PC-3 (cell line): Measurements from ENCODE around the gene SAP30BP. TPM values are rescaled to one million over a fixed set of nuclear protein-coding genes. Genes with fewer than 3 reads are reported as not detected.

ENCODE experiments used
- ATAC-seq: fragments of 200-7000 bp; cut with Tn5 transposase; 2 replicates; pipeline ENCODE4 v1.9.1; 2020; ENCODE audit warnings: mild to moderate bottlenecking, moderate library complexity
- BruUV-seq: library from RNA; stranded (reverse); fragments of 400-500 nt; replicated peaks from 2 replicates; lab custom pipeline; 2021; lab: Mats Ljungman, UMichigan
- CTCF ChIA-PET: fragments of 300-600 bp; sonication (Branson Sonifier 250); formaldehyde crosslinking; loops from one replicate; lab custom pipeline; 2022; ENCODE audit warnings: antibody characterized with exemption; lab: Charles Lee
- POLR2A ChIA-PET: fragments of 300-600 bp; sonication (Branson Sonifier 250); formaldehyde crosslinking; loops from one replicate; lab custom pipeline; 2022; ENCODE audit warnings: antibody characterized with exemption; ENCODE audit not compliant: unreplicated experiment; lab: Charles Lee
- DNase-seq: peaks from one replicate; pipeline ENCODE4 v3.0.0-alpha.2; 2015
- H2AFZ ChIP-seq: fragments of 300-600 bp; sonication (generic); 2 replicates; pipeline ENCODE4 v1.6.0; 2016; ENCODE audit warnings: antibody characterized with exemption, low read length
- H3F3A ChIP-seq: fragments of 300-600 bp; sonication (generic); one replicate; pipeline ENCODE4 v1.6.0; 2017; ENCODE audit warnings: antibody characterized with exemption, low read length, control low read depth, mild to moderate bottlenecking; ENCODE audit not compliant: unreplicated experiment
- H3K27ac ChIP-seq: fragments of 300-600 bp; sonication (generic); 2 replicates; pipeline ENCODE4 v1.5.1; 2016; ENCODE audit warnings: mild to moderate bottlenecking, low read length
- H3K27me3 ChIP-seq: fragments of 300-600 bp; sonication (generic); 2 replicates; pipeline ENCODE4 v1.6.1; 2016; ENCODE audit warnings: low read length, mixed read lengths
- H3K36me3 ChIP-seq: fragments of 300-600 bp; sonication (generic); 2 replicates; pipeline ENCODE4 v1.6.1; 2016; ENCODE audit warnings: low read depth, mixed run types, low read length, mixed read lengths
- H3K4me1 ChIP-seq: fragments of 300-600 bp; sonication (generic); 2 replicates; pipeline ENCODE4 v1.5.1; 2016; ENCODE audit warnings: low read length; ENCODE audit not compliant: insufficient read depth
- H3K4me2 ChIP-seq: fragments of 300-600 bp; sonication (generic); 2 replicates; pipeline ENCODE4 v1.6.0; 2016; ENCODE audit warnings: low read length
- H3K4me3 ChIP-seq: fragments of 300-600 bp; sonication (generic); 2 replicates; pipeline ENCODE4 v1.5.1; 2016; ENCODE audit warnings: mild to moderate bottlenecking, low read length, mixed read lengths
- H3K79me2 ChIP-seq: fragments of 300-600 bp; sonication (generic); 2 replicates; pipeline ENCODE4 v1.6.1; 2017; ENCODE audit warnings: low read length, mixed read lengths
- H3K9ac ChIP-seq: fragments of 300-600 bp; sonication (generic); 2 replicates; pipeline ENCODE4 v1.6.0; 2016; ENCODE audit warnings: mild to moderate bottlenecking, low read length
- H3K9me2 ChIP-seq: fragments of 300-600 bp; sonication (generic); replicated peaks from 2 replicates; pipeline ENCODE4 v1.6.1; 2016; ENCODE audit warnings: mixed run types, low read length, mixed read lengths
- H3K9me3 ChIP-seq: fragments of 300-600 bp; sonication (generic); 2 replicates; pipeline ENCODE4 v1.6.1; 2016; ENCODE audit warnings: low read length, mixed read lengths
- H4K20me1 ChIP-seq: fragments of 300-600 bp; sonication (generic); 2 replicates; pipeline ENCODE4 v1.6.1; 2016; ENCODE audit warnings: low read length, mixed read lengths
- CTCF ChIP-seq: fragments of 300-600 bp; sonication (generic); conservative IDR thresholded peaks from 2 replicates; pipeline ENCODE4 v1.5.1; 2017; ENCODE audit warnings: antibody characterized with exemption, low read depth, mild to moderate bottlenecking, low read length
- EZH2 ChIP-seq: fragments of 300-600 bp; sonication (generic); IDR thresholded peaks from one replicate; pipeline ENCODE4 v1.6.1; 2017; ENCODE audit warnings: antibody characterized with exemption, mild to moderate bottlenecking, low read length; ENCODE audit not compliant: unreplicated experiment
- EZH2phosphoT487 ChIP-seq: fragments of 300-600 bp; sonication (generic); IDR thresholded peaks from 2 replicates; pipeline ENCODE4 v1.6.1; 2018; ENCODE audit warnings: mild to moderate bottlenecking, antibody characterized with exemption, low read length, borderline replicate concordance
- intact Hi-C: fragments of 100-400 bp; cut with micrococcal nuclease; formaldehyde crosslinking; loops from 2 replicates; pipeline ENCODE4 v1.9.0; 2023
- total RNA-seq: library from RNA; depleted of rRNA; stranded (reverse); fragments of >200 nt; gene quantifications from 2 replicates; pipeline ENCODE4 v1.2.3, GENCODE V29; 2014

Gene SAP30BP
- total RNA-seq, 1 experiment from 2014 or later, result 97.8 TPM

GRCh38 chr17:75752405-75752709 is 85.2 kb downstream of the SAP30BP start:
- Histone ChIP-seq H3K27me3 (no peaks in the 10 kb centered on the region), H3K36me3 (peaks cover 66% of the 10 kb centered on the region), H4K20me1 (no peaks in the 10 kb centered on the region), H3K4me2 (no peak overlapping the region), H3K9me3 (no peaks in the 10 kb centered on the region), H3K4me3 (no peak overlapping the region), H3K4me1 (no peaks in the 10 kb centered on the region), H3F3A (no peaks in the 10 kb centered on the region), H2AFZ (no peak overlapping the region), H3K27ac (no peak overlapping the region), H3K9ac (no peak overlapping the region), H3K9me2 (no peaks in the 10 kb centered on the region), H3K79me2 (no peaks in the 10 kb centered on the region)
- CTCF ChIA-PET, result interaction anchor here (1.1 kb wide), 1 partner anchor 73 kb away, joined by 3 read pairs; no protein-coding TSS in a partner anchor
- DNase-seq, result no peak
- BruUV-seq, result no TSS peak
- POLR2A ChIA-PET, result no interaction called here
- intact Hi-C loops, result no loop called here
- TF ChIP-seq EZH2 (no peak), EZH2phosphoT487 (no peak), CTCF (no peak)
- ATAC-seq, result no peak

GRCh38 chr17:75752802-75753513 is 85.8 kb downstream of the SAP30BP start:
- no peak for TF ChIP-seq EZH2
- TF ChIP-seq EZH2phosphoT487, result no peak
- TF ChIP-seq CTCF, result no peak
- H3K9me3 ChIP-seq, result no peaks in the 10 kb centered on the region
- H4K20me1 ChIP-seq, result no peaks in the 10 kb centered on the region
- no peaks in the 10 kb centered on the region for H3K9me2 ChIP-seq
- H3K36me3 ChIP-seq, result peaks cover 69% of the 10 kb centered on the region
- ChIA-PET POLR2A (no interaction called here), CTCF (interaction anchor here (0.7 to 1.1 kb wide), 2 partner anchors 74 to 78 kb away, joined by 3 read pairs; no protein-coding TSS in a partner anchor)
- H3K79me2 ChIP-seq, result no peaks in the 10 kb centered on the region
- H3K9ac ChIP-seq, result no peak overlapping the region
- intact Hi-C loops, result no loop called here
- no peak overlapping the region for H2AFZ ChIP-seq
- H3K4me1 ChIP-seq, result no peaks in the 10 kb centered on the region
- no peaks in the 10 kb centered on the region for H3F3A ChIP-seq
- no peaks in the 10 kb centered on the region for H3K27me3 ChIP-seq
- H3K4me2 ChIP-seq, result no peak overlapping the region
- DNase-seq (no peak), ATAC-seq (no peak)
- no peak overlapping the region for H3K27ac ChIP-seq
- no TSS peak for BruUV-seq
- H3K4me3 ChIP-seq, result no peak overlapping the region
